Measurements from ENCODE around the gene STARD5. TPM values are rescaled to one million over a fixed set of nuclear protein-coding genes. Genes with fewer than 3 reads are reported as not detected.
"Not testable (repeated sequence)": the region's sequence is repeated elsewhere in the genome, so short reads cannot be mapped to it uniquely, and the experiment has no call there.

Gene STARD5
- total and polyA plus RNA-seq, 11 donors = 0.49 to 3.7 (median 1.4) TPM

DNA sequence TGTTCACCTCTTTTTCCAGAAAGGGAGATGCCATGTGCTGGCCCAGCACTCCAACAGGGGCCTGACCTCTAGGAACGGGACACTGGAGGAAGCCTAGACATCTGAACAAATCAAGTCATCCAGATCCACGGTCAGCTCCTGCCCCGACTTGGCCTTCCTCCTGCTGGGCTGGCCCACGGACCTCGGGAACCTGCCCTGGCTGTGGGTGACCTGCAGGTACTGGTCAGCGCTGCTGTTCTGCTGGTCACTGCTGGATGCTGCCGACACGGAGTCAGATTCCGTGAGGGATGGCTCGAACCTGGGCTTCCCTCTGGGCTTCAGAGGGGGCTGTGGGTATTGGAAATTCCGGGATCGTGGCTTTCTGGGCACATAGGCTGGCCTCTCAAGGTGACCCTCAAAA is 8.4 kb upstream of the STARD5 start:
- H3K4me1 ChIP-seq = peaks cover 0 to 20% (median under 1%) of the 10 kb centered on the region in 12 donors
- DNase-seq = no peak
- H3K36me3 ChIP-seq = no peaks in the 10 kb centered on the region
- no peaks in the 10 kb centered on the region for H3K27me3 ChIP-seq
- WGBS, 4 donors = 94 to 100% (median 96%) methylated on average over 4 to 12 of the region's 12 CpGs
- no peak for ATAC-seq
- no peak for TF ChIP-seq POLR2A (IDR thresholded peaks at IDR 0.05)
- TF ChIP-seq, protein P1, sequence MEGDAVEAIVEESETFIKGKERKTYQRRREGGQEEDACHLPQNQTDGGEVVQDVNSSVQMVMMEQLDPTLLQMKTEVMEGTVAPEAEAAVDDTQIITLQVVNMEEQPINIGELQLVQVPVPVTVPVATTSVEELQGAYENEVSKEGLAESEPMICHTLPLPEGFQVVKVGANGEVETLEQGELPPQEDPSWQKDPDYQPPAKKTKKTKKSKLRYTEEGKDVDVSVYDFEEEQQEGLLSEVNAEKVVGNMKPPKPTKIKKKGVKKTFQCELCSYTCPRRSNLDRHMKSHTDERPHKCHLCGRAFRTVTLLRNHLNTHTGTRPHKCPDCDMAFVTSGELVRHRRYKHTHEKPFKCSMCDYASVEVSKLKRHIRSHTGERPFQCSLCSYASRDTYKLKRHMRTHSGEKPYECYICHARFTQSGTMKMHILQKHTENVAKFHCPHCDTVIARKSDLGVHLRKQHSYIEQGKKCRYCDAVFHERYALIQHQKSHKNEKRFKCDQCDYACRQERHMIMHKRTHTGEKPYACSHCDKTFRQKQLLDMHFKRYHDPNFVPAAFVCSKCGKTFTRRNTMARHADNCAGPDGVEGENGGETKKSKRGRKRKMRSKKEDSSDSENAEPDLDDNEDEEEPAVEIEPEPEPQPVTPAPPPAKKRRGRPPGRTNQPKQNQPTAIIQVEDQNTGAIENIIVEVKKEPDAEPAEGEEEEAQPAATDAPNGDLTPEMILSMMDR (IDR thresholded peaks at IDR 0.05) = no peak
- intact Hi-C loops (cut with DNase I) = loop anchor here in 2 of 10 donors (5.0 kb wide), 1 partner anchor 55 kb away; no protein-coding TSS in a partner anchor
- no peak overlapping the region for H3K4me3 ChIP-seq
- H3K9me3 ChIP-seq = no peaks in the 10 kb centered on the region
- no peak overlapping the region for H3K27ac ChIP-seq

DNA sequence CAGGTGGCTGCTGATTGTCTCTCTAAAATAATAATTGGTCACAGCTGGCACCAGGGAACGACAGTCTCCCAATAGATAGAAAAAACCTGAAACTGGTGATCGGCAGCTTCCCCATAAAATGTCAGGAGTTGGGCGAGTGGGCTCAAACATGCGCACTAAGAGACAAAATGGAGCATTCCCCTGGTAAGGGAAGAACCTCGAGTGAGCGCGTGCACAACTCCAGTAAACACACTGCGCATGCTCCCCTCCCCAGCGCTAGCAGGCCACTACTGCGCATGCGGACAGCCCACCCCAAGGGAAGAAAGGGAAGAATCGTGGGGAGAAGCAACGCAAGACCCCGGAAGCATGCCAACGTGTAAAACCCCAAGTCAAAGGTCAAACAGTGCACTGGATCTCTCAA is 7.7 kb upstream of the STARD5 start:
- ATAC-seq = no peak
- no peak overlapping the region for H3K4me3 ChIP-seq
- peaks cover 0 to 16% (median 0%) of the 10 kb centered on the region in 12 donors for H3K4me1 ChIP-seq
- 84 to 91% (median 90%) methylated on average over 15 of the region's 15 CpGs for WGBS, 4 donors
- no peak for TF ChIP-seq POLR2A (IDR thresholded peaks at IDR 0.05)
- TF ChIP-seq, protein P1 (IDR thresholded peaks at IDR 0.05) = no peak
- no peaks in the 10 kb centered on the region for H3K27me3 ChIP-seq
- no peaks in the 10 kb centered on the region for H3K36me3 ChIP-seq
- H3K27ac ChIP-seq = no peak overlapping the region
- H3K9me3 ChIP-seq = no peaks in the 10 kb centered on the region
- intact Hi-C loops (cut with DNase I) = loop anchor here in 2 of 10 donors (5.0 kb wide), 1 partner anchor 54 kb away; no protein-coding TSS in a partner anchor
- DNase-seq = no peak

DNA sequence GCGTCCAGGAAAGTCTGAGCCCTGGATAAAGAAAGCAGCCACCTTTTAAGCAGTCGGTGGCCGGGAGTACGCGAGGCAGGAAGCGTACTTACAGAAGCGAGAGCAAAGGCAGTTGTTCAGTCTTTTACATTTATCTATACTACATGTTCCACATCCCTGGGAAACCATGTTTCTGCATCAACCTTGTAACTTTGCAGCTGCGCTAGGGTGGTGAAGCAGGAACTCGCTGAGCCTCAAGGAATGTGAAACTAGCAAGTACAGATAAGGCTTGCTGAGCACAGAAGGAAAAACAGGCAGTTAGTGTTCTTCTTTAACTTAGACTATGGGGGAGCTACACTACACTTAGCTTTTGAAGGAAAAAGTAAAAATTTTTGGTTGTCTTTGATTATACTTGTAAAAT is 7.2 kb upstream of the STARD5 start:
- not testable (repeated sequence) for DNase-seq, H3K36me3 ChIP-seq, H3K27me3 ChIP-seq, H3K9me3 ChIP-seq, ATAC-seq, H3K27ac ChIP-seq
- H3K4me1 ChIP-seq = peaks cover 0 to 16% (median 0%) of the 10 kb centered on the region in 12 donors
- intact Hi-C loops (cut with DNase I) = loop anchor here in 2 of 10 donors (5.0 kb wide), 1 partner anchor 54 kb away; no protein-coding TSS in a partner anchor
- 49 to 58% (median 54%) methylated on average over 9 of the region's 9 CpGs for WGBS, 4 donors
- H3K4me3 ChIP-seq = peak overlapping the region in 4 of 12 donors; percentile 5 to 36 (median 20)

DNA sequence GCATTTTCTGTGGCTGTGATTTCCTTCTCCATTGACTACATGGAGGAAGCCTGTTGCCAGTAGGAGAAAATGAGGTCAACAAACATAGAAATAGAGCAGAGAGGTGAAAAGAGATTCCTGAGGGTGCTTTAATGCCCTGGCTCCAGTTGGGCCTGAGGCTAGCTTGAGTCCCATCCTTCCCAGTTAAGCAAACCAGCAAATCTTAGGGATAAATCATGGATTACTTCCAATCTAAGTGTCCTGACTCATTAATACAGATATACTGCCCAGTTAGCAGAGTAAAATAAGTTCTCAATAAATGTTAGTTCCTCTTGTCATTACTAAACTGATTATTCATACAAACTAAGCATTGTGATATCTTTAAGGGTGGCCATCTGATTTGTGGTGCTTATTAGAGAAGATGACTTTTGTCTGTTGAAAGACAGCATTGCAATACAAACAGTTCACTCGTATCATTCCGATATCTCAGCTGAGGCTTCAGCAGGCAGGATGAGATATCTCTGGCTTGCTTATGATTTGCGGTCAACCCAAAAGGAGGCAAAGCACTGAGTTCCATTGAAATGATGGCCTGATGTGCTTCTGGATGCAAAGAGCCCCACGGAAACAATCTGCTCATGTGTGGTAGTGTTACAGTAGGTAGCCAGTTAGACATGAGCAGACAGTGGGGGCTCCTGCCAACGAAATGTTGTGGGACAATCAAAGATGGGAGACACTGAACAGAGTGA is 6.6 kb upstream of the STARD5 start:
- no peaks in the 10 kb centered on the region for H3K9me3 ChIP-seq
- peaks cover 0 to 13% (median 0%) of the 10 kb centered on the region in 12 donors for H3K4me1 ChIP-seq
- no peaks in the 10 kb centered on the region for H3K36me3 ChIP-seq
- no peak overlapping the region for H3K27ac ChIP-seq
- no peak for TF ChIP-seq POLR2A (IDR thresholded peaks at IDR 0.05)
- TF ChIP-seq, protein P1 (IDR thresholded peaks at IDR 0.05) = no peak
- DNase-seq = no peak
- intact Hi-C loops (cut with DNase I) = loop anchor here in 2 of 10 donors (5.0 kb wide), 1 partner anchor 53 kb away; no protein-coding TSS in a partner anchor
- no peak for ATAC-seq
- peak overlapping the region in 4 of 12 donors; percentile 5 to 36 (median 20) for H3K4me3 ChIP-seq
- 77 to 84% (median 79%) methylated on average over 5 of the region's 5 CpGs for WGBS, 4 donors
- H3K27me3 ChIP-seq = no peaks in the 10 kb centered on the region

Measured in heart left ventricle (tissue), 16 donors.